ENCODE measurements around the gene MACO1.
"Not testable (repeated sequence)": the region's sequence is repeated elsewhere in the genome, so short reads cannot be mapped to it uniquely, and the experiment has no call there.

MACO1 gene

DNA sequence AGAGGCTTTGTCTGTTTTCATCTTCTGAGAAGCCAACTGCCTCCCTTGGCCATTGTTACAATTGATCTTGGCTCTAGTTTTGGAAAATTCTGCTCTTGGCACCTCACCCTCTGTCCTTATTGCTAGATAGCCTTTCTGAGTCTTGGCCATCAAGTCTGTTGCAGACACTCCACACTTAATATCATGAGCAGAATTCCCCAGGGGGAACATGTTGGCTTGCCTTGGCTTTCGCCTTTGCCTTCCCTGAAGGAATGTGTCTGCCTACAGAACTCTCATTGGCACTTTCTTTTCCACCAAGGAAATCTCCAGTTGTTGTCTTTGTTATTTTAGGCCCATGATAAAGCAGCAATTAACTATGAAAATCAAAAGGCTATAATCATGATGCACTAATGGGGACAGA, 70.0 kb downstream of the MACO1 start:
- no peak for DNase-seq

DNA sequence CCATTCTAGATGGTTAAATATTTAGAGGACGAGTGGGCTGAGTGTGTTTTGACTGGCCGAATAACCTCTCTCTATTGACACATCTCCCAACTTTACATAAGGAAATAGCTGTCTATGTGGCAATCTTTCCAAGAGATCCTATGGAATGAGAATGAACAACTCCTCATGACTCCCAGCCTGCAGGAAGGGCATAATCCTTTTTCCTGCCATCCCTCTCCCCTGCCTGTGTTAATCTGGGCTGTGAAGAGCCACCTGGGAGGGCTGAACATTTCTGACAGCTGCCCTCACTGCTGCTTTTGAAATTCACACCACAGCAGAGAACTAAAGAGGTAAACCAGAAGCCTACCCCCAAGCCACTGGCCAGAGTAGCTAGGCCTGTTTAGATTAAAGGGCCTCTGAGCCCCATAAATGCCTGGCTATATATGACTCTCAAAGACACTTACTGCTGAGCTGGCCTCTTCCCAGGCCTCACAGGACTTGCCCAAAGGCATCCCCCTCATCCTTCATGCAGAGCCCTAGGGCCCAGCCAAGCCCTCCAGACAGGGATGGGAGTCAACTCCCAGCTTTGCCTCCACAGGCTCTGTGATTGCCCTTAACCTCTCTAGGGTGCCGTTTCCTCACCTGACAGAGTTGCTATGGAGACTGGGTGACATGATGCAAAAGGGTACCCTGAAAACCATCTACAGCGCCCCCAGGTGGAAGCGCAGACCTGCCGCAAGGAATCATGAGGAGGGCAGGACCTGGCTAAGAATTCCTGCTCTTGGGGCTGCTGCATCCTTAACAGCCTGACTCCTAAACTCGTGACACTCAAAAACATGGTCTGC, 70.8 kb downstream of the MACO1 start:
- DNase-seq = no peak

DNA sequence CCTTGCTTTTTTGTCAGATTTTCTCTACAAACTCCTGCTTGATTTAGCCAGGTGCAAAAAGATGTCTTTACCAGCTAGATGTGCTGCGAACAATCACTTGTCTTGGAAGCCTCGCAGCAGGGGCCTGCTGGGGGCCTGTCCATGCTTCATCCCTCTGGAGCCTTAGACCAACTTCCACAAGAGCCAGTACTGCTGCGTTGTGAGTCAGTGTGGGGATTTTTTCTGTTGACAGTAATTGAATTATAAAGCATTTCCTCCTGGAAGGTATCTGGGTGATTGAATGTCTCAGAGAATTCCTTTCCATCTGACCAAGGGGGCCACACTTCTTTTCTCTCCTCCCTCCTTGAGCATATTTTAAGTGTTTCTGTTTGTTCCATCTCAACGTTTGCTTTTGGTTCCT, 72.3 kb downstream of the MACO1 start:
- no peak for DNase-seq

- peak in 3 of 4 experiments; percentile 34 to 77 (median 65) for DNase-seq
These were observed 73.1 kb downstream of the MACO1 start for GRCh38 chr1:25503551-25504426.

DNA sequence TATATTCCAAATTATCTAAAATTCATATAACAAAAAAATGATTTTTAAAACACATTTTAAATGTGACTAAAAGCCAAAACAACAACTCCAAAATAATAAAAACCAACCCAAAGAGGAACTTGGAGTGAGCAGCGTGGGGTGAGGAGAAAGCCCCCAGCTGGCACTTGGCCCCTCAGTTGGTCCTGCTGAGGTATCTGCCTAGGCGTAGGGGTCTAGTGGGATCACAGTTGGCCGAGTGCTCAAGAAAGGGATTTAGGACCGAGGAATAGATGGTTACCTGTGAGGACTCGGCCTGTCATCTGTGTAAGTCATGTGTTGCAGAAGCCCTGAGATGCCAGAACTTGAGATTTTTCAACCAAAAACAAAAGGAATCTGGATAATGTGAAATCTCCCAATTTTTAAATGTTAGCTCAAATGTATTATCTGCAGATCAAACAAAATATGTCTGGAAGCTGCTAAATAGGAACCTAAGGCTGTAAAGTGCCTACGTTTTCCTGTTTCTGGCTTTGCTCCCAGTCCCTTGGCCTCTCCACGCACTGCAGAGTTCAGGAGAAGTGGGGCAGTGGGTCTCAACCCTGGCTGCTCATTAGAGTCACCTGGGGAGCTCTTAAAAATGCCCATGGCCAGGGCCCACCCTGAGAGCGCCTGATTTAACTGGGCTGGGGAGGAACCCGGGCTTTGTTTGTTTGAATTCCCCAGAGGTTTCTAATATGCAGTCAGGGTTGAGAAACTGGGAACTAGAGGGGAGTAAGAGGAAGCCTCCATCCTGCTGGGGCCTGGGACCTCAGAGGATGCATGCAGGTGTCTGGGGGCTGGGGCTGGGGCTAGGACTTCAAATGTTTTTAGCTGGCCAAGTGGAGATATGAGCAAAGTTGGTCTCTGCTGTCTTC, 74.3 kb downstream of the MACO1 start:
- no peak for DNase-seq

- no peak for DNase-seq
These were observed 75.1 kb downstream of the MACO1 start for GRCh38 chr1:25505656-25506385.

DNA sequence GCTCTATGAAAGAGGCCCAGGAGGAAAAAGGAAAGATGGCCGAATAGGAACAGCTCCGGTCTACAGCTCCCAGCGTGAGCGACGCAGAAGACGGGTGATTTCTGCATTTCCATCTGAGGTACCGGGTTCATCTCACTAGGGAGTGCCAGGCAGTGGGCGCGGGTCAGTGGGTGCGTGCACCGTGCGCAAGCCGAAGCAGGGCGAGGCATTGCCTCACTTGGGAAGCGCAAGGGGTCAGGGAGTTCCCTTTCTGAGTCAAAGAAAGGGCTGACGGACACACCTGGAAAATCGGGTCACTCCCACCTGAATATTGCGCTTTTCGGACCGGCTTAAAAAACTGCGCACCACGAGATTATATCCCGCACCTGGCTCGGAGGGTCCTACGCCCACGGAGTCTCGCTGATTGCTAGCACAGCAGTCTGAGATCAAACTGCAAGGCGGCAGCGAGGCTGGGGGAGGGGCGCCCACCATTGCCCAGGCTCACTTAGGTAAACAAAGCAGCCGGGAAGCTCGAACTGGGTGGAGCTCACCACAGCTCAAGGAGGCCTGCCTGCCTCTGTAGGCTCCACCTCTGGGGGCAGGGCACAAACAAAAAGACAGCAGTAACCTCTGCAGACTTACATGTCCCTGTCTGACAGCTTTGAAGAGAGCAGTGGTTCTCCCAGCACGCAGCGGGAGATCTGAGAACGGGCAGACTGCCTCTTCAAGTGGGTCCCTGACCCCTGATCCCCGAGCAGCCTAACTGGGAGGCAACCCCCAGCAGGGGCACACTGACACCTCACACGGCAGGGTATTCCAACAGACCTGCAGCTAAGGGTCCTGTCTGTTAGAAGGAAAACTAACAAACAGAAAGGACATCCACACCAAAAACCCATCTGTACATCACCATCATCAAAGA, 76.1 kb downstream of the MACO1 start:
- DNase-seq = not testable (repeated sequence)

GRCh38 chr1:25513666-25514065, 83.0 kb downstream of the MACO1 start:
- DNase-seq = no peak

- no peak for DNase-seq
These were observed 84.3 kb downstream of the MACO1 start for GRCh38 chr1:25515033-25515432.

- no peak for DNase-seq
These were observed 86.0 kb downstream of the MACO1 start for GRCh38 chr1:25516686-25517085.

DNA sequence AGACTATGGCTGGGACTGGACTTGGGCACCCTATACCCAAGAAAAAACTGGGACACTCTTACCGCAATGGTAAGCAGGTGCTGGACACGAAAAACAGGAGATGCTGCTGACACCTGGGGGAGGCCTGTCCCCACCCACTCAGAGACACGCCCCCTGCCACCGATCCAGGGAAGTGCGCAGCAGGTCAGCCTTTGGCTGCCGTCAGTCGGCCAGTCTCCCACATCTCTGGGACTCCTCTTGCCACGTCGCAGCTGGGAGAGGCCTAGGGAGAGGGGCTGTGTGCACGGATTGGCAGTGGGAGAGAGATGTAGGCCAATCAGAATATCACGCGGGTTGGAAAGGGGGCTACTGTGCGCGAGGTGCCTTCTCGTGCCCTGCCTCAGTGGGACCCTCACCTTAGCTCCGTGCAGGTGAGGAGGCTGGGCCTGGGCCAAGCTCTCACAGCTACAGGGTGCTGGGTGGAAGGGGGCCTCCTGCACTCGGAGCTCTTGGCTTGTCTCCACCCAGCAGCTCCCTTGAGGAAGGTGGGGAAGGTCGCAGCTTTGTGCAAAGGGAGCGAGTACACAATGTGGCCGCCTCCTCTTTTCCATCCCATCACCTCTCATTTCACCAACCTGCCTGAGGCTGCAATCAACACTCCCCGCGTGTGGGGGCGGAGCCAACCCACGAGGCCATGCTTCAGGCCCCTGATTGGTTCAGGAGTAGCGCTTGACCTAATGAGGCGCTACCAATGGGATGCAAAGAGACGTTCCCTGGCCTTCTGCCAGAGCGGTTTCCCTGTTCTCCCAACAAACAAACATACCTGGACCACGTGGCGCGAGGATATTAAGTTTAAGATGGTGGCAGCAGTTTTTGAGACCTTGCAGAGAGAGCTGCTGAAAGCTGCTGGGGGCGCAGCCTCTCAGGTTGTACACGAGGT, 87.0 kb downstream of the MACO1 start:
- DNase-seq = no peak

DNA sequence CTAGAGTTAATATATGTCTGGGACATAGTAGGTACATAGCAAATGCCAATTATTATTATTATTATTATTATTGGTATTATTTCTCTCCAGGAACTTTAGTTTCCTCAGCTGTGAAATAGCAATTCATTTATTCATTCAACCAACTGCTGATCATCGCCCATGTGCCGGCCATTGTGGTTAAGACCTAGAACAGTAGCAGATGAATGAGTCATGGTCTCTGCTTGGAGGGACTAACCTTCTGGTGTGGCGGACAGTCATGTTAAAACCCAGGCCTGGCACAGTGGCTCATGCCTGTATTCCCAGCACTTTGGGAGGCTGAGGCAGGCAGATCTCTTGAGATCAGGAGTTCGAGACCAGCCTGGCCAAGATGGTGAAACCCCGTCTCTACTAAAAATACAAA, 88.9 kb downstream of the MACO1 start:
- no peak for DNase-seq

DNA sequence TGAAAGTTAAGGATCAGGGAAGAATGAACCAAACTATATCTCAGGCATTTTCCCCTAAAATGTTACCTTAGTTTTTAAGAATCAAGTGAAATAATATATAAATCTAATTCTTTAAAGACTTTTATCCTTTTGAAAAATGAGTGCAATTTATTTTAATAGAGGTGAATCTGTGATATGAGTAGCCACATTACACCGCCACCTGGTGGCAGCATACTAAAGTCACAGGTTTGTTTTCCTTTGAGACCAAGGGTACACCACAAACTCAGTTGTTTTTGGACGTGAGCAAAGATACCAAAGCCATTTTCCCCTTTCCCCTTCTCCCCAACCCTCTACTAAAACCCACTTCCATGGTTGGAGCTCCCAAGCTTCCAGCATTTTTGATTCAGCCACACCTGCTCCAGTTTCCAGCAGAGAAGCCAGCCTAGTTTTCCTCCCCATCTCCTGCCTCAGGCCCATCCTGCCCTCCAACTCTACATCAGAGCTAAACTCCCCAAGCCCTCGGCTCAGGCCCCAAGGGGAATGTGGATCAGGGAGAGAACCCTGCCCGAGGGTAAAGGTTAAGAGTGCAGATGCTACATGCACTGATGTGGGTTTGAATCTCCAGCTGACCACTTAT, 89.9 kb downstream of the MACO1 start:
- peak; percentile 22 to 67 (median 54) for DNase-seq

DNA sequence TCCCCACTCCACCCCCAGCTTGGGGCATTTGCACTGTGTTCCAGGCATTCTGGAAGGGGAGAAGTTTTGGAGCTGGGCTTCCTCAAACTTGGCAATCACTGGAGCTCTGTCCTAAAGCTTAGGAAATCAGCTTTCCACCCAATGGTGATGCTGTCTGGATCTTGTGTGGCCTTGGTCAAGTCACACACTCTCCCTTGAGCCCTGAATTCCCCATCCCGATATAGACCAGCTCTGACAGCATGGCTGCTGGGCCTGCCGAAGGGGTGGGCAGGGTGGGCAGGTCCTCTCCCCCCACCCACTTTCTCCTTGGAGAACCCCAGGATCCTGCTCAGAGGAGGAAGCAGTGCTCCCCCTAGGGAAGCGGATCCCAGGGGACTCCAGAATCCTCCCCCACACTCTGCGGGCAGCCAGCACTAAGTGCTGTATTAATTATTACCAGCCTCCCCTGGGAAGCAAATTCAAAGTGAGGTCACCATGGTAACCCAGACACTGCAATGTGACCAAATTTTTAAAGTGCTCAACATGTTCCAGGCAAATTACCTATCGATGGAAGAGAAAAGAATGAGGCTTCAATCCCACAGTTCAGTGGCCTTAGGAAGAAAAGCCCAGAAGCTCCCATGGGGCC, 91.4 kb downstream of the MACO1 start:
- DNase-seq = no peak

DNA sequence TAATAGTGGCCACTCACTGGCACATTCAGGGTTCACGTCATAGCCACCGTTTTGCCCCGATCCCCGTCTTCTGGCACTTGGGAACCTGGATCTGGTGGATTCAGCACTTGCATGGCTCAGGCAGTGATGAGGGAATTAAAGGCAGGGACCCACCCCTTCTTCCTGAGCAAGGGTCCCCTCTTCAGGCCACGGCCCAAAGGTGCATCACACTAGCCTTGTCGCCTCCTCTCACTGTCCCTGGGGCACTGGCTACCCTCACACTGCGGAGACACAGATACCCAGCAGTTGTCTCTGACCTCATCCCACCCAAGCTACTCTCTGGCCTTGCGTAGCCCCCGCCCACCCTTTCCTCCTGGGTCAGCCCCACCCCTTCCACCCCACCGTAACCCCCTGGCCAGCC, 92.8 kb downstream of the MACO1 start:
- DNase-seq = no peak

DNA sequence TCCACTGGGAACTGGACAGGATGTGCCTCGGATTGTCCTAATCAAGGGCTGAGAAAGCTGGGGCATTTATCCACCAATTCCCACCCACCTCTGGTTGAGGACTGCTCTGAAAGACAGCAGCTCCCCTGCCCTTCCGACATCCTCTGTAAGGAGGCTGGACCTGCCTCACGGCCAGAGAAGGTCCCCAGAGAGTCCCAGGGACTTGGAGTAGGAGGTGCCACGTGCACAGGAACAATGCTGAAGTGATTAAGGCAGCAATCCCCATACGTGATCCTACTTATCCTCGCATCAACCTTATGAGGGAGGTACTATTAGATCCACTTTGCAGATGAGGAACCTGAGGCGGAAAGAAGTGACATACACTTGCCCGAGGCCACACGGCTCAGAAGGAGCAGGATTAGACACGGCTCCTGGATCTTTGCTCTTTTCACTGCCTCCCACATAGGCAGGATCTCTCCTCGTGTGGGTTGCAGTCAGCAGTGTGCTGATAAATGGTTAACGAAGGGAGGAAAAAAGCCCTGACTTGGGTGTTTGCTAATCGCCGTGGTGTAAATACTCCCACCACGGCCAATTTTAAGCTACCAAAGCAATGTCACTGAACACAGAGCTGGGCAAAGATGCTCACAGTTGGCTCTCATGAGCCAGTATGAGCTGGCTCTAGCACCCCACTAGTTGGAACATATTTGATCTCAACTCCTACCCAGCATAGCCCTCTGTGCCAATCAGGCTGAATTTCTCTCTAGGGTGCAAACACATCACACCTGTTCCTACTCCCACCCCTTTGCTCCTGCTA, 94.1 kb downstream of the MACO1 start:
- no peak for DNase-seq

- DNase-seq = no peak
These were observed 94.6 kb downstream of the MACO1 start for GRCh38 chr1:25525361-25525688.

GRCh38 chr1:25526753-25527152, 96.1 kb downstream of the MACO1 start:
- DNase-seq = no peak

All from activated naive CD4-positive, alpha-beta T cell (primary cell).